Parathyroid adenoma (tissue), 2 donors: Measurements from ENCODE around the gene GLYR1.
A peak's percentile ranks its signal among the peaks of the same experiment; 100 is the strongest.

ENCODE experiments used
- H2AFZ ChIP-seq: fragments of 300-600 bp; sonication (generic); one replicate; pipeline ENCODE4 v1.7.0; 2017; ENCODE audit warnings: antibody characterized with exemption, mild to moderate bottlenecking
- H3K27ac ChIP-seq: fragments of 300-600 bp; sonication (generic); one replicate; pipeline ENCODE4 v1.7.0; 2017
- H3K27me3 ChIP-seq: fragments of 300-600 bp; sonication (generic); one replicate; pipeline ENCODE4 v1.7.0; 2017; ENCODE audit warnings: low read length; ENCODE audit not compliant: control insufficient read depth, insufficient read depth
- H3K36me3 ChIP-seq: fragments of 300-600 bp; sonication (generic); one replicate; pipeline ENCODE4 v1.7.0; 2017; ENCODE audit warnings: low read length; ENCODE audit not compliant: control insufficient read depth, insufficient read depth
- H3K4me1 ChIP-seq: fragments of 300-600 bp; sonication (generic); one replicate; pipeline ENCODE4 v1.7.0; 2017; ENCODE audit warnings: control low read depth
- H3K4me2 ChIP-seq: fragments of 300-600 bp; sonication (generic); one replicate; pipeline ENCODE4 v1.7.0; 2017; ENCODE audit warnings: low read length
- H3K4me3 ChIP-seq: fragments of 300-600 bp; sonication (generic); one replicate; pipeline ENCODE4 v1.7.0; 2017; ENCODE audit warnings: low read depth, low read length
- H3K79me2 ChIP-seq: fragments of 300-600 bp; sonication (generic); one replicate; pipeline ENCODE4 v1.7.0; 2017; ENCODE audit warnings: control low read depth
- H3K9ac ChIP-seq: fragments of 300-600 bp; sonication (generic); one replicate; pipeline ENCODE4 v1.7.0; 2017; ENCODE audit warnings: mild to moderate bottlenecking
- H3K9me3 ChIP-seq: fragments of 300-600 bp; sonication (generic); one replicate; pipeline ENCODE4 v1.7.0; 2017; ENCODE audit warnings: low read length; ENCODE audit not compliant: control insufficient read depth
- CTCF ChIP-seq: fragments of 300-600 bp; sonication (generic); IDR thresholded peaks from one replicate; pipeline ENCODE4 v1.7.0; 2017; ENCODE audit warnings: antibody characterized with exemption, mild to moderate bottlenecking
- donor health status: primary hyperparathyroidism.

The GLYR1 gene

GRCh38 chr16:4864728-4865127, 17.6 kb upstream of the GLYR1 start:
- Histone ChIP-seq H3K27ac (no peak overlapping the region), H3K27me3 (no peaks in the 10 kb centered on the region), H2AFZ (no peak overlapping the region), H3K4me2 (no peak overlapping the region), H3K79me2 (peaks cover 45% of the 10 kb centered on the region), H3K4me1 (no peaks in the 10 kb centered on the region), H3K9me3 (no peaks in the 10 kb centered on the region), H3K36me3 (no peaks in the 10 kb centered on the region), H3K9ac (no peak overlapping the region), H3K4me3 (no peak overlapping the region)
- no peak for TF ChIP-seq CTCF

- H3K79me2 ChIP-seq, result peaks cover 59% of the 10 kb centered on the region
- no peak overlapping the region for H3K4me2 ChIP-seq
- no peak for TF ChIP-seq CTCF
- no peaks in the 10 kb centered on the region for H3K27me3 ChIP-seq
- no peak overlapping the region for H3K27ac ChIP-seq
- H3K36me3 ChIP-seq, result no peaks in the 10 kb centered on the region
- H2AFZ ChIP-seq, result no peak overlapping the region
- H3K4me1 ChIP-seq, result no peaks in the 10 kb centered on the region
- no peak overlapping the region for H3K9ac ChIP-seq
- no peak overlapping the region for H3K4me3 ChIP-seq
- no peaks in the 10 kb centered on the region for H3K9me3 ChIP-seq
Observed at GRCh38 chr16:4862639-4863038, 15.6 kb upstream of the GLYR1 start.

- Histone ChIP-seq H3K27me3 (no peaks in the 10 kb centered on the region), H2AFZ (no peak overlapping the region), H3K36me3 (no peaks in the 10 kb centered on the region), H3K4me2 (no peak overlapping the region), H3K4me3 (no peak overlapping the region), H3K27ac (no peak overlapping the region), H3K9ac (no peak overlapping the region), H3K79me2 (peaks cover 57% of the 10 kb centered on the region), H3K9me3 (no peaks in the 10 kb centered on the region), H3K4me1 (no peaks in the 10 kb centered on the region)
- TF ChIP-seq CTCF, result no peak
Observed at GRCh38 chr16:4860727-4861342, 13.7 kb upstream of the GLYR1 start.

- Histone ChIP-seq H3K27ac (no peak overlapping the region), H2AFZ (no peak overlapping the region), H3K79me2 (peaks cover 56% of the 10 kb centered on the region), H3K9ac (no peak overlapping the region), H3K4me1 (no peaks in the 10 kb centered on the region), H3K4me2 (no peak overlapping the region), H3K36me3 (no peaks in the 10 kb centered on the region), H3K27me3 (no peaks in the 10 kb centered on the region), H3K9me3 (no peaks in the 10 kb centered on the region), H3K4me3 (no peak overlapping the region)
- TF ChIP-seq CTCF, result no peak
Observed at GRCh38 chr16:4859900-4860255, 12.8 kb upstream of the GLYR1 start.

- Histone ChIP-seq H3K9me3 (no peaks in the 10 kb centered on the region), H2AFZ (no peak overlapping the region), H3K4me2 (no peak overlapping the region), H3K36me3 (no peaks in the 10 kb centered on the region), H3K27me3 (no peaks in the 10 kb centered on the region), H3K4me3 (no peak overlapping the region), H3K4me1 (no peaks in the 10 kb centered on the region), H3K9ac (no peak overlapping the region), H3K79me2 (peaks cover 54% of the 10 kb centered on the region), H3K27ac (peak overlapping the region; percentile 29)
- TF ChIP-seq CTCF, result no peak
Observed at GRCh38 chr16:4859190-4859899, 12.3 kb upstream of the GLYR1 start.
